Measurements from ENCODE around the gene ETS1. TPM values are rescaled to one million over a fixed set of nuclear protein-coding genes. Genes with fewer than 3 reads are reported as not detected.

The ETS1 gene
- total RNA-seq, 1 experiment from 2014 or later: 1.1 TPM

DNA sequence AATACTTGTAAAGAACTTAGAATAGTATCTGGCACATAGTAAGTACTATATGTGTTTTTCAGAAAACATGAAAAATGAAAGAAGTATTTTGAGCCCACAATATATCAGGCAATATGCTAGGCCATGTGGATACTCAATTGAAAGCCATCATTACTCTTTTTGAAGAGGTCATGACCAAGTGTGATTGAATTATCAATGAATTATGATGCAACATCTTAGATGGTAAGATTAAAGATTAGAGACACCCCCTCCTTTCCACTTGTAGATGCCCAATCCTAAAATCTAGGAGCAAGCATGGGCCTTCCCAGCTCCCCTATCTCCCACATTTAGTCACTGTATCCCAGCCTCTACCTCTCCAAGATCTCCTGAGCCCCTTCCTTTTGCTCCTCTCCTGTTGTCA is 154.4 kb downstream of the ETS1 start:
- Histone ChIP-seq H3K27me3 (replicated peaks; ENCODE audit: control insufficient read depth, insufficient read depth, low read length) (no peaks in the 10 kb centered on the region), H3K4me1 (no peaks in the 10 kb centered on the region), H3K4me3 (ENCODE audit: low read depth, low read length) (no peak overlapping the region), H3K9me3 (no peaks in the 10 kb centered on the region), H3K36me3 (ENCODE audit: control insufficient read depth, insufficient read depth, low read length) (no peaks in the 10 kb centered on the region)
- no TSS peak for BruUV-seq (replicated peaks)
- Mint-ChIP-seq H3K27me3 (ENCODE audit: insufficient read depth, unreplicated experiment) (peaks cover 8% of the 10 kb centered on the region), H3K4me1 (ENCODE audit: low read depth, unreplicated experiment) (no peaks in the 10 kb centered on the region), H3K9me3 (ENCODE audit: unreplicated experiment) (no peaks in the 10 kb centered on the region), H3K4me3 (ENCODE audit: unreplicated experiment) (no peak overlapping the region), H3K36me3 (ENCODE audit: insufficient read depth, unreplicated experiment) (no peaks in the 10 kb centered on the region), H3K27ac (ENCODE audit: unreplicated experiment) (no peak overlapping the region)
- POLR2A ChIA-PET: no interaction called here
- no peak for DNase-seq
- TF ChIP-seq, protein P1, sequence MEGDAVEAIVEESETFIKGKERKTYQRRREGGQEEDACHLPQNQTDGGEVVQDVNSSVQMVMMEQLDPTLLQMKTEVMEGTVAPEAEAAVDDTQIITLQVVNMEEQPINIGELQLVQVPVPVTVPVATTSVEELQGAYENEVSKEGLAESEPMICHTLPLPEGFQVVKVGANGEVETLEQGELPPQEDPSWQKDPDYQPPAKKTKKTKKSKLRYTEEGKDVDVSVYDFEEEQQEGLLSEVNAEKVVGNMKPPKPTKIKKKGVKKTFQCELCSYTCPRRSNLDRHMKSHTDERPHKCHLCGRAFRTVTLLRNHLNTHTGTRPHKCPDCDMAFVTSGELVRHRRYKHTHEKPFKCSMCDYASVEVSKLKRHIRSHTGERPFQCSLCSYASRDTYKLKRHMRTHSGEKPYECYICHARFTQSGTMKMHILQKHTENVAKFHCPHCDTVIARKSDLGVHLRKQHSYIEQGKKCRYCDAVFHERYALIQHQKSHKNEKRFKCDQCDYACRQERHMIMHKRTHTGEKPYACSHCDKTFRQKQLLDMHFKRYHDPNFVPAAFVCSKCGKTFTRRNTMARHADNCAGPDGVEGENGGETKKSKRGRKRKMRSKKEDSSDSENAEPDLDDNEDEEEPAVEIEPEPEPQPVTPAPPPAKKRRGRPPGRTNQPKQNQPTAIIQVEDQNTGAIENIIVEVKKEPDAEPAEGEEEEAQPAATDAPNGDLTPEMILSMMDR (IDR thresholded peaks at IDR 0.05; ENCODE audit: insufficient read depth in 1 of 2, low read depth in 1 of 2, low read length in 1 of 2, severe bottlenecking in 1 of 2, unreplicated experiment in 1 of 2): no peak
- CTCF ChIA-PET: no interaction called here
- intact Hi-C loops (cut with micrococcal nuclease; ENCODE audit: unreplicated experiment): no loop called here

DNA sequence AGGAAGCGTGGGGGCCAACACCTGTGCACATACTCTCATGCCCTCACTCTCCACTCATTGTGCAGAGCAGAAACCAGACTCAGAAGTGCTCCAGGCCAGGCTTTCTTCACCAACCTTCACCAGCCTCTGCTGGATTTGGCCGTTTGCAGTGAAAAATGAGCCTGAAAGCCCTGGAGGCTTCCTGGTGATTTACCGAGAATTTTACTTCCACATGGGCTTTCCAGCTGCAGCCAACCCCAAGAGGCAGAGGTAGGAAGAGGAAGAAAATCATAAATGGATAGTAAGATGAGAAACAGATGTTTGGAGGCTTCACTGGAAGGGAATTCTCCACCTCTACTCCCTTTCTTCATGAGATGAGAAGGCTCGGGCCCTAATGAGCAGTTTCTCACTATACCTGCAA is 155.4 kb downstream of the ETS1 start:
- no TSS peak for BruUV-seq (replicated peaks)
- Histone ChIP-seq H3K36me3 (ENCODE audit: control insufficient read depth, insufficient read depth, low read length) (no peaks in the 10 kb centered on the region), H3K9me3 (no peaks in the 10 kb centered on the region), H3K4me1 (no peaks in the 10 kb centered on the region), H3K4me3 (ENCODE audit: low read depth, low read length) (no peak overlapping the region), H3K27me3 (replicated peaks; ENCODE audit: control insufficient read depth, insufficient read depth, low read length) (no peaks in the 10 kb centered on the region)
- TF ChIP-seq, protein P1 (IDR thresholded peaks at IDR 0.05; ENCODE audit: insufficient read depth in 1 of 2, low read depth in 1 of 2, low read length in 1 of 2, severe bottlenecking in 1 of 2, unreplicated experiment in 1 of 2): no peak
- Mint-ChIP-seq H3K9me3 (ENCODE audit: unreplicated experiment) (no peaks in the 10 kb centered on the region), H3K27ac (ENCODE audit: unreplicated experiment) (no peak overlapping the region), H3K36me3 (ENCODE audit: insufficient read depth, unreplicated experiment) (no peaks in the 10 kb centered on the region), H3K27me3 (ENCODE audit: insufficient read depth, unreplicated experiment) (peaks cover 5% of the 10 kb centered on the region), H3K4me3 (ENCODE audit: unreplicated experiment) (no peak overlapping the region), H3K4me1 (ENCODE audit: low read depth, unreplicated experiment) (no peaks in the 10 kb centered on the region)
- CTCF ChIA-PET: no interaction called here
- POLR2A ChIA-PET: no interaction called here
- DNase-seq: no peak
- intact Hi-C loops (cut with micrococcal nuclease; ENCODE audit: unreplicated experiment): no loop called here

DNA sequence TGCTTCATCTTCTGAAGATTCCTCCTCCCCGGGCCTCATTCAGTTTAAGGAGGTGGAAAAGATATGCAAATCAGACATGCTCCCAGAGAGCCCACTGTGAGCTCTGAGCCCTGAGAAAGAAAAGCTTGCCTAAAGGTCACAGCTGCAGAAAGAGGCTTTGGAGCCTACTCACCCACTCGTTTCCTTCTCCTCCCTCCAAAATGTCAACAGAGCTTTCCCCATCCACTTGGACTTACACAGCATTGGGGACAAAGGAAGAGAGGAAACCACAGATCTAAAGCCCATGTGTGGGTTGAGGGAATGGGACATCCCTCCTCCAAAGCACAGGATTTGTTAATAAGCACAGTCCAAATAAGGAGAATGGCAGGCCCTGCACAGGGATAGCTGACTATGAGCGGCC is 158.4 kb downstream of the ETS1 start:
- CTCF ChIA-PET: no interaction called here
- Histone ChIP-seq H3K4me1 (peaks cover 13% of the 10 kb centered on the region), H3K9me3 (no peaks in the 10 kb centered on the region), H3K36me3 (ENCODE audit: control insufficient read depth, insufficient read depth, low read length) (no peaks in the 10 kb centered on the region), H3K27me3 (replicated peaks; ENCODE audit: control insufficient read depth, insufficient read depth, low read length) (no peaks in the 10 kb centered on the region), H3K4me3 (ENCODE audit: low read depth, low read length) (no peak overlapping the region)
- Mint-ChIP-seq H3K27me3 (ENCODE audit: insufficient read depth, unreplicated experiment) (peaks cover 2% of the 10 kb centered on the region), H3K4me3 (ENCODE audit: unreplicated experiment) (no peak overlapping the region), H3K9me3 (ENCODE audit: unreplicated experiment) (no peaks in the 10 kb centered on the region), H3K4me1 (ENCODE audit: low read depth, unreplicated experiment) (peaks cover 12% of the 10 kb centered on the region), H3K27ac (ENCODE audit: unreplicated experiment) (no peak overlapping the region), H3K36me3 (ENCODE audit: insufficient read depth, unreplicated experiment) (no peaks in the 10 kb centered on the region)
- BruUV-seq (replicated peaks): no TSS peak
- TF ChIP-seq, protein P1 (IDR thresholded peaks at IDR 0.05; ENCODE audit: insufficient read depth in 1 of 2, low read depth in 1 of 2, low read length in 1 of 2, severe bottlenecking in 1 of 2, unreplicated experiment in 1 of 2): no peak
- DNase-seq: no peak
- intact Hi-C loops (cut with micrococcal nuclease; ENCODE audit: unreplicated experiment): no loop called here
- POLR2A ChIA-PET: no interaction called here

All from Caco-2 (cell line).